Ectodermal cell (in vitro differentiated cells): Measurements from ENCODE around the gene ATXN7L1.

Experiments
- H3K27ac ChIP-seq: 2 replicates; pipeline ENCODE4 v1.7.0; 2013; ENCODE audit warnings: mild to moderate bottlenecking, low read depth, low read length; ENCODE audit not compliant: insufficient read depth, poor library complexity, severe bottlenecking
- H3K27me3 ChIP-seq: 2 replicates; pipeline ENCODE4 v1.7.0; 2013; ENCODE audit warnings: mild to moderate bottlenecking, low read length; ENCODE audit not compliant: insufficient read depth, control insufficient read depth, poor library complexity, severe bottlenecking
- H3K36me3 ChIP-seq: one replicate; pipeline ENCODE4 v1.7.0; 2013; ENCODE audit warnings: low read length; ENCODE audit not compliant: control insufficient read depth, insufficient read depth
- H3K4me1 ChIP-seq: one replicate; pipeline ENCODE4 v1.7.0; 2013; ENCODE audit warnings: low read length; ENCODE audit not compliant: control insufficient read depth, insufficient read depth
- H3K4me3 ChIP-seq: 2 replicates; pipeline ENCODE4 v1.7.0; 2013; ENCODE audit warnings: low read depth, low read length, control low read depth; ENCODE audit not compliant: insufficient read depth
- H3K9me3 ChIP-seq: 2 replicates; pipeline ENCODE4 v1.7.0; 2013; ENCODE audit warnings: mild to moderate bottlenecking, low read length, moderate library complexity; ENCODE audit not compliant: control insufficient read depth
- WGBS, 2 experiments: methylation state at CpG; one replicate each; pipeline ENCODE4 v1.1.7; 2013; ENCODE audit warnings: missing lambda C conversion rate in 2 of 2; 5-methylcytosine and 5-hydroxymethylcytosine counted together

Gene ATXN7L1

DNA sequence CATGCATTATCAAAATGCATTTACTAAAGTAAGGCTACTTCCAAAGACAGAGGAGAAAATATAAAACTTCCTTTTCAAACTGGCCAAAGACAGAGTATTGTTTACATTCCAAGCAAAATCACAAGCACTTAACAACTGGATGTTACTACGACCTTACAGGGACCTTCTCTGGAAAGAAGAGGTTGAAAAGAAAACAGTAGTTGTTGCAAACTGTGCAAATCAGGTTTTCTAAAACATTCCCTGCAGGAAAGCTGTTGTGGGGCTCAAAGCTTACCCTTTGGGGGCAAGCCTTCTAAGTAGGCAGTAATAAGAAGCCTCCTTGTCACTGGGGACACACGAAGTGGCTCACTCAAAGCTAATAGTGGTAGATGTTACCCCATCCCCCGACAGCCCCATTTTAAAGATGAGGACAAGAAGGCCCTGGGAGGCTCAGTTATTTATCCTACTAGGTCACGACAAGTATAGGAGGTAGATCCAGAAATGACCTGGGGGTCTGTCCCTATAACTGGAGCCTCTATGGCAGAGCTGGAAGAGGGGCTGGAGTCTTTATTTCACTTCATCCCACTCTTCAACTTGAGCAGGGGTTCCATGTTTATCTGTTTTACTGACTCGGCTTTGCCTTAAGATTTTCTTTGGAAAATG lies 46.6 kb downstream of the ATXN7L1 start:
- Histone ChIP-seq H3K4me3 (no peak overlapping the region), H3K4me1 (peaks cover 25% of the 10 kb centered on the region), H3K9me3 (no peaks in the 10 kb centered on the region), H3K36me3 (no peaks in the 10 kb centered on the region), H3K27me3 (no peaks in the 10 kb centered on the region), H3K27ac (no peak overlapping the region)
- WGBS, 2 experiments = 67 to 70% methylated on average over 5 of the region's 5 CpGs

DNA sequence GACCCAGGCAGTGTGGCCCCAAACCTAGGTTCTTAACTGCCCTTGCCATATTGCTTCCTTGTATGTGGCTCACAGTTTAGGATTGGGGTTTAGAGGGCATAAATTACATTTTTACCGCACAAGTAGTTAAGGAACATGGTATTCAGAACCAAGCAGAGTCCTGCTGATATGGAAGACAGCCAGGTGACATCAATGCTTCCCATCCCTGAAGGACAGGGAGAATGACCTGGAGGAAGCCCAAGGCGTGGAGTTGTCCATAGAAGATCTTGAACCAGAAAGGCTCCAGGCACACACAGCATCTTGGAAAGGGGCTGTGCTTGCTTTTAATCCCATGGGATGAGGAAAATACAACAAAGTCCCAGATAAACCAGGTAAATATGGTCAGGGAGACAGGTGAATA lies 48.3 kb downstream of the ATXN7L1 start:
- Histone ChIP-seq H3K9me3 (no peaks in the 10 kb centered on the region), H3K36me3 (no peaks in the 10 kb centered on the region), H3K27ac (no peak overlapping the region), H3K4me3 (no peak overlapping the region), H3K4me1 (peaks cover 17% of the 10 kb centered on the region), H3K27me3 (no peaks in the 10 kb centered on the region)
- 91 to 96% methylated on average over 2 of the region's 2 CpGs for WGBS, 2 experiments

DNA sequence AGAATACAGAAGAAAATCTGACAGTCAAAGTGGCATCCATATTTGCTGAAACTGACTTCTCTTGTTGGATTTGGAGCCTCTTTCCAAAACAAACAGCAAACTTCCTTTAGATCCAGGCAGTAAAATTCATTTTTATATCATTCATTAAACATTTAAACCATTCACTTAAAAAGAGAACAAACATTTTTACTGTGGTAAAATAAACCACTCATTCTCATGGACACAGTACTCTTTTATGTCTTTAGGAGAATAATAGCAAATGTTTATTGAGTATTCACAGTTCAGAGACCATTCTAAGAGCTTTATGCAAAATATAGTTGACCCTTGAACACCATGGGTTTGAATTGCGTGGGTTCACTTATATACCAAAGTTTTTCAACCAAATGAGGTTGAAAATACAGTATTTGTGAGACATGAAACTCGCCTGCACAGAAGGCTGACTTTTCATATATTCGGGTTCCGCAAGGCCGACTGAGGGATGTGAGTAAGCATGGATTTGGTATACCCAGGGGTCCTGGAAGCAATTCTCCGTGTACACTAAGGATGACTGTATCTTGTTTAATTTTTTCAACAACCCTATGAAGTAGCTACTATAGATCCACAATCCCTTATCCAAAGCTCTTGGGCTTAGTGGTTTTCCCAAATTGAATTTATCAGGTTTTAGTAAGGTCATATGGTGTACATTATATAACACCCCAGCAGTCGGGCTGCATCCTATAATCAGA lies 49.1 kb downstream of the ATXN7L1 start:
- no peaks in the 10 kb centered on the region for H3K36me3 ChIP-seq

DNA sequence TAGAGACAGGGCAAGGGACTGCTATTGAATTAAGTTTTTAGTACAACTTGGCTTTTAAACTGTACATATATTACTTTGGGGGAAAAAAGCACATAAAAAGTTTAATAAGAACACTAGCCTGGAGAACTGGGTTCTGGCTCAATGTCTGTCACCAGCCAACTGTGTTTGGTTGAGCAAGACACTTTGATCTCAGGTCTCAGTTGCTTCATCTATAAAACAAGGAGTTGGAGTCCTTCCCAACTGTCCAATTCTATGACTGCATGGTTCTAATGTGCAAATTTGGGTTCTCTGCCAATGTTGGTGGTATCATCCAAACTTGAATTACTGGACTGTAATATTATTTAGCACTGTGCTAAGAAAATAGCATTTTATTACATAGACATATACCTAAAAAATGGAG lies 50.3 kb downstream of the ATXN7L1 start:
- Histone ChIP-seq H3K4me1 (peaks cover 10% of the 10 kb centered on the region), H3K4me3 (no peak overlapping the region), H3K27ac (no peak overlapping the region), H3K36me3 (no peaks in the 10 kb centered on the region), H3K27me3 (no peaks in the 10 kb centered on the region), H3K9me3 (no peaks in the 10 kb centered on the region)

More for the DNA sequence above, 49.1 kb downstream of the ATXN7L1 start:
- H3K4me3 ChIP-seq = no peak overlapping the region
- no peaks in the 10 kb centered on the region for H3K9me3 ChIP-seq
- WGBS, 2 experiments = 92 to 97% methylated on average over 5 to 6 of the region's 7 CpGs
- peaks cover 12% of the 10 kb centered on the region for H3K4me1 ChIP-seq
- H3K27ac ChIP-seq = no peak overlapping the region
- H3K27me3 ChIP-seq = no peaks in the 10 kb centered on the region

DNA sequence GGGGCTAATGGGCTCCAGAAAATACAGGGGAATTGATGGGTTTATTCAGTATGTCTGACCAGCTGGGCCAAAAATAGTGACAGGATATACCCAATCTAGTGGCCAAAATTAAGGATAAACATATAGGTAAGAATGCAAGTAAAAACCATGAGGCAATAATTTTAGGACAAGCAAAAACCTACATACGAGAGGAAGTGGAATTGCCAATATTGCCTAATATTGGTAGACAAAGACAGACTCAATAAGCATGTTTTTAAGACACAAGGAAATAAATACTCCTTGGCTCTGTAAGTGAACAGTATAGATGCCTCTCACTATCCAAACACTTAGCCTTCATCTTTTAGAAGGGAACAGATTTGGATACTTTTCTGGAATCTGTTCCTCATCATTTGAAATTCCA lies 51.0 kb downstream of the ATXN7L1 start:
- WGBS, 2 experiments = 100% methylated on average over 1 of the region's 1 CpG; no CpG with 5 or more reads in 1 of the 2 experiments
- Histone ChIP-seq H3K4me3 (no peak overlapping the region), H3K27me3 (no peaks in the 10 kb centered on the region), H3K9me3 (no peaks in the 10 kb centered on the region), H3K36me3 (no peaks in the 10 kb centered on the region), H3K4me1 (peaks cover 8% of the 10 kb centered on the region), H3K27ac (no peak overlapping the region)

- Histone ChIP-seq H3K9me3 (no peaks in the 10 kb centered on the region), H3K4me1 (no peaks in the 10 kb centered on the region), H3K27me3 (no peaks in the 10 kb centered on the region), H3K36me3 (no peaks in the 10 kb centered on the region), H3K4me3 (no peak overlapping the region), H3K27ac (no peak overlapping the region)
- WGBS, 2 experiments = 100% methylated on average over 1 of the region's 1 CpG; no CpG with 5 or more reads in 1 of the 2 experiments
Observed at GRCh38 chr7:105822806-105823205, 53.6 kb downstream of the ATXN7L1 start.

DNA sequence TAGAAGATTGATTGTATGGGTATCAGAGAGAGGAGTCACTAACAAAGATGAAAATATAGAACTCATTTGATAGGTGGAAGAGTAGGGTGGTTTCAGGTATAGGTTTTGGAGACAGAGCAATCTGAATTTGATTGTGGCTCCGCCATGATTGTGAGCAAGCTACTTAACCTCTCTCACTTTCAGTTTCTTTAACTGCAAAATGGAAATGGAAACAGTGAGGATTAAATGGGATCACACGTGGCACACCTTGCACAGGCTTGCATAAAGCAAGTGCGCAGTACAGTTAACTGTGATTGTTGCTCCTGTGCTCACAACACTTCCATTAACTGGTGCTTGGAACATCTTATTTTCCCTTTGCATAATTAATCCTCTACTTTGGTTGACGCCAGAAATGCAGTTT lies 54.9 kb downstream of the ATXN7L1 start:
- Histone ChIP-seq H3K27ac (no peak overlapping the region), H3K4me1 (no peaks in the 10 kb centered on the region), H3K36me3 (no peaks in the 10 kb centered on the region), H3K4me3 (no peak overlapping the region), H3K27me3 (no peaks in the 10 kb centered on the region), H3K9me3 (no peaks in the 10 kb centered on the region)
- WGBS, 2 experiments = 94% methylated on average over 4 of the region's 4 CpGs

GRCh38 chr7:105820363-105821066 lies 55.9 kb downstream of the ATXN7L1 start:
- WGBS, 2 experiments = 94 to 97% methylated on average over 5 of the region's 5 CpGs
- Histone ChIP-seq H3K4me3 (no peak overlapping the region), H3K27ac (no peak overlapping the region), H3K4me1 (no peaks in the 10 kb centered on the region), H3K36me3 (no peaks in the 10 kb centered on the region), H3K27me3 (no peaks in the 10 kb centered on the region), H3K9me3 (no peaks in the 10 kb centered on the region)

DNA sequence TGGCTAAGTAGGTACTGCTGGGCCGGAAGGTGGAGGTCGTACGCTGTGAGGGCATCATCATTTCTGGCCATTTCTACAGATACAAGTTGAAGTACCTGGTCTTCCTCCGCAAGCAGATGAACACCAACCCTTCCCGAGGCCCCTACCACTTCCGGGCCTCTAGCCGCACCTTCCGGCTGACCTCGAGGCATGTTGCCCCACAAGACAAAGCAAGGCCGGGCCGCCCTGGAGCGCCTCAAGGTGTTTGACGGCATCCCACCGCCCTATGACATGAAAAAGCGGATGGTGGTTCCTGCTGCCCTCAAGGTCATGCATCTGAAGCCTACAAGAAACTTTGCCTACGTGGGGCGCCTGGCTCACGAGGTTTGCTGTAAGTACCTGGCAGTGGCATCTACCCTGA lies 56.8 kb downstream of the ATXN7L1 start:
- Histone ChIP-seq H3K4me3 (no peak overlapping the region), H3K36me3 (no peaks in the 10 kb centered on the region), H3K9me3 (no peaks in the 10 kb centered on the region), H3K27ac (no peak overlapping the region), H3K27me3 (no peaks in the 10 kb centered on the region), H3K4me1 (no peaks in the 10 kb centered on the region)
- WGBS, 2 experiments = 96% methylated on average over 18 of the region's 18 CpGs

- Histone ChIP-seq H3K4me3 (no peak overlapping the region), H3K27me3 (no peaks in the 10 kb centered on the region), H3K36me3 (no peaks in the 10 kb centered on the region), H3K4me1 (no peaks in the 10 kb centered on the region), H3K9me3 (no peaks in the 10 kb centered on the region), H3K27ac (no peak overlapping the region)
- 93 to 95% methylated on average over 4 to 6 of the region's 6 CpGs for WGBS, 2 experiments
Observed at GRCh38 chr7:105816954-105817615, 59.3 kb downstream of the ATXN7L1 start.
